Vagina (tissue), 2 donors: ENCODE measurements around the gene PPTC7.

Experiments
- POLR2A ChIP-seq, 2 donors: fragments of 450-650 bp; IDR thresholded peaks; one replicate each; pipeline ENCODE4 v1.6.1; 2017; ENCODE audit warnings: antibody characterized with exemption in 2 of 2, mild to moderate bottlenecking in 2 of 2, moderate library complexity in 2 of 2
- POLR2AphosphoS5 ChIP-seq, 2 donors: sonication (generic); formaldehyde crosslinking; IDR thresholded peaks; one replicate each; pipeline ENCODE4 v1.9.0; 2017; ENCODE audit warnings: antibody characterized with exemption in 2 of 2, mild to moderate bottlenecking in 2 of 2, low read depth in 1 of 2; ENCODE audit not compliant: insufficient read depth in 1 of 2
- TF ChIP-seq, protein P1 (sequence below), 3 experiments: fragments of 450-650 bp in 2 of 3; fragments of 200-600 bp in 1 of 3; sonication (generic) in 1 of 3; IDR thresholded peaks; one replicate each; pipeline ENCODE4 v1.5.1; 2017 to 2019; ENCODE audit warnings: antibody characterized with exemption in 3 of 3, mild to moderate bottlenecking in 2 of 3, moderate library complexity in 2 of 3

DNA sequence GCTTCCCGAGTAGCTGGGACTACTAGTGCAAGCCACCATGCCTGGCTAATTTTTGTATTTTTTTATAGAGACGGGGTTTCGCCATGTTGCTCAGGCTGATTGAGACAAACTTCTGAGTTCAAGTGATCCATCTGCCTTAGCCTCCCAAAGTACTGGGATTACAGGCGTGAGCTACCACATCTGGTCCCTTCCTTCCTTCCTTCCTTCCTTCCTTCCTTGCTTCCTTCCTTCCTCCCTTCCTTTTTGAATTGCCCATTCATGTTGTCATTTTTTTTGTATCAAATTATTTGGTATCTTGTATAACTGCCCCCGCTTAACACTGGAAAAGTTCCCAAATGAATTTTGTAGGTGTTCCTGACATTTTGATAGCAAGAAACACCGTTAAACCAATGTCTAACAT, 69.3 kb downstream of the PPTC7 start:
- TF ChIP-seq, protein P1, sequence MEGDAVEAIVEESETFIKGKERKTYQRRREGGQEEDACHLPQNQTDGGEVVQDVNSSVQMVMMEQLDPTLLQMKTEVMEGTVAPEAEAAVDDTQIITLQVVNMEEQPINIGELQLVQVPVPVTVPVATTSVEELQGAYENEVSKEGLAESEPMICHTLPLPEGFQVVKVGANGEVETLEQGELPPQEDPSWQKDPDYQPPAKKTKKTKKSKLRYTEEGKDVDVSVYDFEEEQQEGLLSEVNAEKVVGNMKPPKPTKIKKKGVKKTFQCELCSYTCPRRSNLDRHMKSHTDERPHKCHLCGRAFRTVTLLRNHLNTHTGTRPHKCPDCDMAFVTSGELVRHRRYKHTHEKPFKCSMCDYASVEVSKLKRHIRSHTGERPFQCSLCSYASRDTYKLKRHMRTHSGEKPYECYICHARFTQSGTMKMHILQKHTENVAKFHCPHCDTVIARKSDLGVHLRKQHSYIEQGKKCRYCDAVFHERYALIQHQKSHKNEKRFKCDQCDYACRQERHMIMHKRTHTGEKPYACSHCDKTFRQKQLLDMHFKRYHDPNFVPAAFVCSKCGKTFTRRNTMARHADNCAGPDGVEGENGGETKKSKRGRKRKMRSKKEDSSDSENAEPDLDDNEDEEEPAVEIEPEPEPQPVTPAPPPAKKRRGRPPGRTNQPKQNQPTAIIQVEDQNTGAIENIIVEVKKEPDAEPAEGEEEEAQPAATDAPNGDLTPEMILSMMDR (IDR thresholded peaks at IDR 0.05) = no peak
- TF ChIP-seq POLR2A (IDR thresholded peaks at IDR 0.05) (no peak), POLR2AphosphoS5 (IDR thresholded peaks at IDR 0.05; ENCODE audit: insufficient read depth in 1 of 2, low read depth in 1 of 2) (no peak)
